ENCODE data around the gene GJD3. TPM values are rescaled to one million over a fixed set of nuclear protein-coding genes. Genes with fewer than 3 reads are reported as not detected.
A peak's percentile ranks its signal among the peaks of the same experiment; 100 is the strongest.

GJD3 gene
- total and polyA plus RNA-seq, 8 donors: 0.55 to 1.2 TPM; not detected in 6

DNA sequence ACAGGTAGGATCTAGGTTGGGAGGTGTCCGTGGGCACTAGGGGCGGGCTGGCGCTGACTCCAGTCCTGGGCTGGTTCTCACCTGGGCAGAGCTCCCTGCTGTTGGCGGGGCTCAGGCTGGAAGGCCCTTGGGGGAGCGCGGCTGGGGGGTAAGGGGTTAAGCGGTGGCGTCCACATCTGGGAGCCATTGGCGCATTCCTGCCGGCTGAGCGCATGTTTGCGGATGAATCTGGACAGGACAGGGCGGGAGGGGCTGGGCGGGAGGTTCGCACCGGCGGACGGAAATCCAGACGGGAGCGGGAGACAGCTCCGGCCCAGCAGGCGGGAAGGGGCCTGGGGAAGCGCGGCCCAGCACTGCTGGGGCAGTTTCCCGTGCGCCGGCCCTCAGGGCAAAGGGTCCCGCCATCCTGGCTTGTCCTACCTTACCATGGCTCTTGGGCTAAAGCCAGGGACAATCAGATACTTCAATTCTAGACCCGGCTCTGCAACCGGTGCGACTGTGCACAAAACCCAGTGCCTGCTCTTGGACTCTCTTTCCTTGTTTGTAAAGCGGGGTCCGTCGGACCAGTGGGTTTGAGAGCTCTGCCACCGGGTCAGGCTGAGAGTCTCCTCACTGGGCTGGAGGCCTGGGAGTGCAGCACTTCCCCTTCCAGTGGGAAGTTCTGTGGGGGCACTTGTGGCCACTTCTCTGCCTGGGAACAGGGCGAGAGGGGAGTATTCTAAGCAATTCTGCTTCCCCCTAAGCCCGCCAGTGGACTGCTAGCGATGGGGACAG lies 47.8 kb downstream of the GJD3 start:
- peak overlapping the region; percentile 35 to 98 (median 93) for H3K27ac ChIP-seq
- intact Hi-C loops (cut with DNase I; ENCODE audit: low total_unique reads): no loop called here

DNA sequence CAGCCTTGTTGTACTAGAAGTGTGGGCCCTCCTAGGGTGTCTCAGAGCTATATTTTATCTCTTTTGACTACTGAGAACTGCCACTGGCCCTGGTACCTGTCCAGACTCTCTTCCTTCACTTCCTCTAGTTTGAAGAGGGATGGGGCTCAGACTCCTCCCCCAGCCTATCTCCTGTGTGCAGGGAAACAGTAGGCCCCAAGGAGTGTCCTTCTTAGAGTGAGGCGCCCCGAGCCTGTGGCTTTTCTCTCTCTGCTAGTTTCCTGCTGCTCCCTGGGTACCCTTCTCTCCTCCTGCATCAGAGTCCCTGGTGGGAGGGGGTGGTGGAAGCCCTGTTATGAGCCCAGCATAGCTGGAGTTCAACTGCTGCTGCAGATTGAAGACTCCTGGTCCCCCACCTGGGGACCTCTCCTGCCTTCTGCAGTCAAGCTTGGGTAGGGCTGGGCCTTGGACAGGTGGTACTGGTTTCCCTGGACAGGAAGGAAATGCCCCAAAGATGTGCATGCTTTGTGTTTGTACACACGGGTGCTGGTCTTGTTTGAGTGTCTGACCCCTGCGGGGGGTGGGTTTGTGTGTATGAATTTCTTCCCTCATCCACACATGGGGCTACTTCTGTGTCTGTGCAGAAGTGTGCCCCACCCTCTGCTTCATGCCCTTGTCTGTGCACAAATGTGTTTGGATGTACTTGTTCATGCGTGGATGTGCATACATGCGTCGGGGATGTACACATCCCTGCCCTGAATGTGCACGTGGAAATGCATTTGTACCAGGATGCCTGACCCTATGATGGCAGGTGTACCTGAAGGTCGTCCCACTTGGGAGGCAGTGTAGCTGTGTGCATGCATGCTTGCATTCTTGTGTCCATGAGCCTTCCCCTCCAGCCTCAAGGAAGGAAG lies 48.6 kb downstream of the GJD3 start:
- DNase-seq: peak; percentile 25 to 47
- WGBS, 5 donors: 50 to 64% (median 58%) methylated on average over 9 of the region's 9 CpGs
- Histone ChIP-seq H3K4me3 (peak overlapping the region in 2 of 4 donors; percentile 81 to 96), H3K9me3 (no peaks in the 10 kb centered on the region), H3K27ac (peak overlapping the region in 4 of 5 donors; percentile 90 to 98 (median 94)), H3K27me3 (no peaks in the 10 kb centered on the region), H3K36me3 (no peaks in the 10 kb centered on the region), H3K4me1 (peaks cover 85 to 96% (median 93%) of the 10 kb centered on the region in 4 donors)
- intact Hi-C loops (cut with DNase I; ENCODE audit: low total_unique reads): no loop called here
- TF ChIP-seq EP300 (IDR thresholded peaks at IDR 0.05): no peak
- no peak for TF ChIP-seq POLR2A (IDR thresholded peaks at IDR 0.05)
- TF ChIP-seq POLR2AphosphoS5 (IDR thresholded peaks at IDR 0.05): no peak
- TF ChIP-seq CTCF (IDR thresholded peaks at IDR 0.05): no peak

More for the DNA sequence above, 47.8 kb downstream of the GJD3 start:
- WGBS, 5 donors: 13 to 26% (median 25%) methylated on average over 31 to 38 of the region's 38 CpGs
- peaks cover 85 to 96% (median 93%) of the 10 kb centered on the region in 4 donors for H3K4me1 ChIP-seq
- no peaks in the 10 kb centered on the region for H3K27me3 ChIP-seq
- DNase-seq: peak; percentile 45 to 93
- peak overlapping the region; percentile 81 to 99 (median 94) for H3K4me3 ChIP-seq
- TF ChIP-seq POLR2AphosphoS5 (IDR thresholded peaks at IDR 0.05) (peak in 2 of 3 donors; percentile 13 to 15), POLR2A (IDR thresholded peaks at IDR 0.05) (no peak), CTCF (IDR thresholded peaks at IDR 0.05) (no peak)
- H3K9me3 ChIP-seq: no peaks in the 10 kb centered on the region
- no peaks in the 10 kb centered on the region for H3K36me3 ChIP-seq

GRCh38 chr17:40315206-40315605 lies 49.3 kb downstream of the GJD3 start:
- Histone ChIP-seq H3K27ac (peak overlapping the region in 4 of 5 donors; percentile 90 to 98 (median 94)), H3K27me3 (no peaks in the 10 kb centered on the region), H3K36me3 (no peaks in the 10 kb centered on the region), H3K4me1 (peaks cover 85 to 96% (median 93%) of the 10 kb centered on the region in 4 donors), H3K4me3 (no peak overlapping the region), H3K9me3 (no peaks in the 10 kb centered on the region)
- peak in 1 of 2 donors; percentile 17 for DNase-seq
- 86 to 96% (median 88%) methylated on average over 3 of the region's 3 CpGs for WGBS, 5 donors
- intact Hi-C loops (cut with DNase I; ENCODE audit: low total_unique reads): no loop called here
- TF ChIP-seq POLR2AphosphoS5 (IDR thresholded peaks at IDR 0.05) (no peak), CTCF (IDR thresholded peaks at IDR 0.05) (no peak), POLR2A (IDR thresholded peaks at IDR 0.05) (no peak), EP300 (IDR thresholded peaks at IDR 0.05) (no peak)

DNA sequence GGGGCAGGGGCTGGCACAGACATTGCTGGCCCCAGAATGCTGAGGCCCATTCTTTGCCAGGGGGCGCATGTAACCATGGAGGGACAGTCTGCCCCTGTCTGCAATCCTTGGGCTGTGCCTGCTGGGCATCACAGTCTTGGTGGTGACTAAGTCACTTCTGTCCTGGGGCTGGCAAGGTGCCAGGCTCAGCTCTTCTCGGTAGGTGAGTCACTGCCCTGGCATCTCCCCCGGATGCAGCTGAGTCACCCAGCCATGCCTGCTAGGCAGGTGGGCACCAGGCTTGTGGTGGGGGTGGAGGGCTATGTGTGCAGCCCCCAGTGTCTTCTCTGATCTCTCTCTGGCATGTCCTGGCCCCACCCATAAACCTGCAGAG lies 50.0 kb downstream of the GJD3 start:
- Histone ChIP-seq H3K4me3 (no peak overlapping the region), H3K9me3 (no peaks in the 10 kb centered on the region), H3K4me1 (peaks cover 85 to 96% (median 93%) of the 10 kb centered on the region in 4 donors), H3K36me3 (no peaks in the 10 kb centered on the region), H3K27ac (peak overlapping the region in 3 of 5 donors; percentile 93 to 98 (median 96)), H3K27me3 (no peaks in the 10 kb centered on the region)
- peak; percentile 93 to 95 for DNase-seq
- TF ChIP-seq CTCF (IDR thresholded peaks at IDR 0.05) (no peak), POLR2AphosphoS5 (IDR thresholded peaks at IDR 0.05) (peak; percentile 9 to 90 (median 69))
- intact Hi-C loops (cut with DNase I; ENCODE audit: low total_unique reads): no loop called here
- WGBS, 5 donors: 6 to 37% (median 28%) methylated on average over 2 to 3 of the region's 3 CpGs
